NCI-H1092 treated with DMSO at 0.1 percent for 48 hours (cell line): Measurements from ENCODE around the gene TRIM37.
A peak's percentile ranks its signal among the peaks of the same experiment; 100 is the strongest.
"Not testable (repeated sequence)": the region's sequence is repeated elsewhere in the genome, so short reads cannot be mapped to it uniquely, and the experiment has no call there.

Experiments
- DNase-seq: peaks from one replicate; lab custom pipeline; 2025; lab: John Stamatoyannopoulos, UW

The TRIM37 gene

GRCh38 chr17:58993311-58993710, 113.4 kb downstream of the TRIM37 start:
- DNase-seq, result no peak

DNA sequence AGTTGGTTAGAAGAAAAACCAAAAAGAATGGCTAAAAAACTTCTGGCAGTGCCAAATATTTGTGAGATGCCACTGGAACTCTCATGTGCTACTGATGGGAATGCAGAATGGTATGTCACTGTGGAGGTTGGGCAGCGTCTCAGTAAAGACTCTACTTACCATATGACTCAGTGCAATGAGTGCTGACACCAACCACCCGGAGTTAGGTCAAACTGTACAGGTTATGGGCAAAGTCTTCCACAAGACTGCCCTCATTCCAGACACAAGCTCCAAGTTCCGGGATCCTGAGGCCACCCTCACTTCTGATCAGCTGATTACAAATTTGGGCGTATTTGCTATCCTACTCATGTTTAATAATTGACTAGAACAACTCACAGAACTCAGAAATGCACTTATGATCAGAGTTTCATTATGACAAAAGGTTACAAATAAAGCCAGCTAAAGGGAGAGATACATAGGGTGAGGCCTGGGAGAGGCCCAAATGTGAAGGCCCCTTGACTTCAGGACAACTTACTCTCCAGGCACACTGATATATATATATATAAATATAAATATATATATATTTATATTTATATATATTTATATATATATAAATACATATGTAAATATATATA, 114.9 kb downstream of the TRIM37 start:
- no peak for DNase-seq

DNA sequence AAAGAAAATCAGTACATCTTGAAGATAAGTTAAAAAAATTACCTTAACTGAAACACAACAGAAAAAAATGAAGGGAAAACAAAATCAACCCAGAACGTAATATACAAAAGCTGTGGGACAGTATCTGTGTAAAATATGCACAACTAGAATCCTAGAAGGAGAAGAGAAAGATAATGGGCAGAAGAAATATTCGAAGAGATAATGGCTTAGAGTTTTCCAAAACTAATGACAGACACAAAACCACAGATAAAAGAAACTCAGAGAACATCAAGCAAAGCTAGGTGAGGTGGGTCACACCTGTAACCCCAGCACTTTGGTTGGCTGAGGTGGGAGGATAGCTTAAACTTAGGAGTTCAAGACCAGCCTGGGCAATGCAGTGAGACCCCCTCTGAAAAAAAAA, 117.1 kb downstream of the TRIM37 start:
- DNase-seq, result no peak

GRCh38 chr17:58985971-58986370, 120.7 kb downstream of the TRIM37 start:
- no peak for DNase-seq

DNA sequence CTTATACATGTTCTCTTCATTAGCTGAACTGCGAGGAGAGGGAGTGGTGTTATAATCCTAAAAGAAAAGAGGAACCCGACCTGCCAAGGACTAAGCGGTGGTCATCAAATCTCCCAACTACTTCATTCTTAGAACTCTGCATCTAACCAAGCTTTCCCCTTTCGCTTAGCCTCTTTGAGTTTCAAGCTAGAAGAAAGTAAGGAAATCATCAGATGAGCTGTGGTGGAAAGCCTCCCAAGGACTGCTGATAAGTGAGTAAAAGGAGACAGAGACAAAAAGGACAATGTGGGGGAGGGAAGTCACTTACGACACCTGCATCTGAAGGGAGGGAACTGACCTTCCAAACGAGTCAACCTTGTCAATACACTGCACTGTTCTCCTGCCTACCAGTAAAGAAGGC, 121.3 kb downstream of the TRIM37 start:
- no peak for DNase-seq

- no peak for DNase-seq
Observed at GRCh38 chr17:58982626-58983025, 124.1 kb downstream of the TRIM37 start.

DNA sequence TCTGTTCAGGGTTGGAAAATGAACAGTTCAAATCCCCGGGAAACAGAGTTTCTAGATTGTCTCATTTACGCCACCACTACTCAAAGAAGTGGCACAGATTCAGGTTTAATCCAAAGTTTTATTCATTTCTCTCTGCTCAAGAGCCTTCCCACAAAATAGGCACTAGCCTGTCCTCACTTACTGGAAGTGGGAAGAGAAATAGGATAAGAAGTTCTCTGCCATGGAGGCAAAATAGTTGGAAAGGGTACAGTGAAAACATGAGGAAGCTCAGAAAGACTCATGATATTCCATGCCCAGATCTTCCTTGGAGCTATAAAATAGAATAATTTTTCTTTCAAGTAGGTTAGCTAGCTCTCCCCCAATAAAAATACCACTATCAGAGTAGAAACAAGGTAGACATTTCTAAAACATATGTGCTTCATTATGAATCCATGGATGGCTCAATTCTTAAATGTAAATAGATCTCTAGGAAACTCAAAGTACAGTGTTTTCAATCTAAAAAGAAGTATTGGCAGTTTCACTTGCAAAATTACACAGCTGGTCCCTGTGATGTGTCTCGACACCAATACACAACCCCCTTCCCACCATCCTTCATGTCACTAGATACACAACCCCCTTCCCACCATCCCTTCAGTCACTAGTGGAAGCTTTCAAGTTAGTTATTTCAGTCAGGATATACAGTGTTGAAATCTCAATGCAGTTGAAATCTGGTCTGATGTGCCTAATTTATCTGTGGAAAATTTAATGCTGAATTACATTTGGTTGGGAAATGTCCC, 125.8 kb downstream of the TRIM37 start:
- no peak for DNase-seq

- DNase-seq, result no peak
Observed at GRCh38 chr17:58976541-58976940, 130.1 kb downstream of the TRIM37 start.

DNA sequence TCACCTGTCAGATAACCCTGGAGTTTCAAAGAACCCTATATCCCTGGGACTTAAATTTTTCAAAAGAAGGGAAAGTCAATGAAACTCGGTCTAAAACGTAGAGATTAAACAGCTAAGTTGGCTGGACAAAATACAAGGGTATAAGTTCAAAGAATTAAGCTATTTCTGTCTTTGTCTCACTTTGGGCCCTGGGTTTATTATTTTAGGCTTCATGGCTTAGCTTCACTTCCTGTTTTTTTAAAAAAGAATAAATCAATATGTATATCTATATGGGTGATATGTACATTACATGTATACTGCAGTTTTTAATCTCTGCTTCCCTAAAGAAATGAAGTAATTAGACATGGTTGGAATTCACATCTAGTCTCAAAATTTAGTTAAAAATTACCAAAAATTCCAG, 132.3 kb downstream of the TRIM37 start:
- DNase-seq, result no peak

GRCh38 chr17:58970609-58971450, 135.8 kb downstream of the TRIM37 start:
- DNase-seq, result no peak

GRCh38 chr17:58969612-58970011, 137.1 kb downstream of the TRIM37 start:
- no peak for DNase-seq

DNA sequence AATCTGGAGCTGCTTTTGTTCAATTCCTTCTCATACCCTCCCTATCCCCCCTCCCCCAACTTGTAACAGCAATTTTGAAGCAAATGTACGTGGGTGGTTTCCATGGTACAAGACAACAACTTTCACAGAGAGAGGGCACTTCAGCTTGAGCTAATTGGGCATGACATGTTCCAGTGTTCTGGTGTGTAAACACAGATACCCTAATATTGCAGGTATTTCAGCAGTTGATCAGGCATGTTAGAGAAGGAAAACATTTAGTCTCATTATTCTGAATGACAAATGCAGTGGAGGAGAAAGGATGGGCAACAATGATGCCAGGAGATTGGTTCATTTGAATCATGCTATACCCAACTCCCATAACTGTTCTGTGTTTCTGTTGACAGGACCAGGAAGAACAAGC, 137.5 kb downstream of the TRIM37 start:
- peak; percentile 76 for DNase-seq

- DNase-seq, result no peak
Observed at GRCh38 chr17:58968426-58969061, 138.1 kb downstream of the TRIM37 start.

DNA sequence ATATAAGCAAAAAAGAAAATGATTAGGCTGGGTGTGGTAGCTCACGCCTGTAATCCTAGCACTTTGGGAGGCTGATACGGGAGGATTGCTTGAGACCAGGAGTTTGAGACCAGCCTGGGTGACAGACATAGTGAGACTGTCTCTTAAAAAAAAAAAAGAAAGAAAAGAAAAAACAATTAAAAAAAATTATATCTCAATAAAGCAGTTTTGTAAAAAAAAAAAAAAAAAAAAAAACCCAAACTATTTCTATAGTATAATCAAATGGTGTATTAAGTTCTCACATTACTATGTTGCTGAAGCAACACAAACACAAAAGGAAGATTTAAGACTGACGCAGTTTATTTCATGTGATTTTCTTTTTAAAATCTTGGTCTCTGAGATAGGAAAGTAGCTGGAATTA, 140.5 kb downstream of the TRIM37 start:
- DNase-seq, result no peak

DNA sequence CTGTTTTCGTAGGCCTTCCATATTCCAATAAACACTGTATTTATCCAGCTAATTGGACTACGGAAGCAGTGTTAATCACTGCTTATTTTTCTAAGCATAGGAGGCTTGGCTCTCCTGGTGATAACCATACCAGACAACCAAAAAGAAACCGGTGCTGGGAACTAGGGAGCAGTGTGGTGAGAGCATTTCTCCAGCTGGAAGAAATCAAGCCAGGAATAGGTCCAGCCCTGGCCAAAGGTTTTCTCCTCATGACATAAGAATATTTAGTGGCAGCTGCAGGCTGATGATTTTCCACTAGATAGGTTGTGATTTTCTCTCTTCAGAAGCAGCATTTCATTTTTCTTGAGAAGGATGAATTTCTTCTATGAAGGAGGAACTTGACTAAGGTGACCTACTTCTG, 141.5 kb downstream of the TRIM37 start:
- no peak for DNase-seq

DNA sequence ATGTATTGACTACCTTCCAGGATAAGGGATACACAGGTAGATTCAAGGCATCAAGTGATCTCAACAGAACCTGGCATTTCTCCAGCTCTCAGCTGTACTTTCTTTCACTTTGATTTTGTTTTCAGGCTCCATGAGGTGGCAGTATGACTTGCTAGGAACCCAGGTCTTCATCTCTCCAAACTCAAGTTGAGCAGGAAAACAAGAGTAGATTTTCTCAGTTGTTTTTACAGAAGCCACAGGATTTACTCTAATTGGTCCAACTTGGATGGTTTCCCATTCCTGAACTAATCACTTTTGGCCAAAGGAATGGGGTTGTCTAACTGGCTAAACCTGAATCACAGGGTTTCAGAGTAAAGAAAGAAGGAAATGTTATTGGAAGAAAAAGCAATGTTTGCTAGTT, 146.6 kb downstream of the TRIM37 start:
- peak; percentile 13 for DNase-seq

DNA sequence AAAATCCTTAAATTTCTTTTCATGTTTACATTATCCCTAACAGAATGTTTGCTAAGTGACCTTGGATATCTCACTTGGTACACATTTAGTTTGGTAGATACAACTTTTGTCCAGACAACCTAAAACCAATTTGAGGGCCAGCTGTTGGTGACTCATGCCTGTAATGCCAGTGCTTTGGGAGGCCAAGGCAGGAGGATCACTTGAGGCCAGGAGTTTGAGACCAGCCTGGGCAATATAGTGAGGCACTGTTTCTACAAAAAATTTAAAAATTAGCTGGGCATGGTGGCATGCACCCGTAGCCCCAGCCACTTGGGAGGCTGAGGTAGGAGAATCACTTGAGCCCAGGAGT, 149.0 kb downstream of the TRIM37 start:
- not testable (repeated sequence) for DNase-seq

DNA sequence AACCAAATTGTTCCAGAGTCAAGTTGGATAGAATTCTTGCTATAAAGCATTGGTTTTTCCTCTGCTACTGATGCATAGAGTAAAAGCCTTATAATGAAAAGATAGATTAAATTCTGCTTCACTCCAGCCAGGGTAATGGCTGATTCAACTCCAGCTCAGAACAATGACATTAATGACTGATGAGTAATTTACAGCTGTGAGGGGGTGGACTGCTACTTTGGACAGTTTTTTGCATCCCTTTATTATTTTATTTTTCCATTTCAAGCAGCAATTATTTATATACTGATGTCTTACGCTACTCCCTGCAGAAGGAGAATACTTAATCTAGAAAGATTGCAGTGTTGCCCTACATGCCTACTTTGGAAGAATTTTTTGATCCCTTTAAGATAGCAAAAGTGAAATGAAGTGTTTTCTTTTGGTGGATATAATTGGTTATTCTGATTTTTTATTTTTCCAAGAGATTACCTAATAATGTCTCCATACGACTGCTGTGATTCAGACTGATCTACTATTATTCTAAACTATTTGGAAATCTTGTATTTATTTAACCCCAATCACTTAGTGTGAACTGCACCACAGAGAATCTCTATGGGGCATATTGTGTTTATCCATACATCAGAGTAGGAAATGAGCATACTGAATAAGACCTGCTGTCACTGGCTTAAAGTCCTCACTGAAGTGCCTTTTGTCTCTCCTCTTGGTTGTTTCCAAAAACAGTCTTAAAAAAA, 149.5 kb downstream of the TRIM37 start:
- no peak for DNase-seq

DNA sequence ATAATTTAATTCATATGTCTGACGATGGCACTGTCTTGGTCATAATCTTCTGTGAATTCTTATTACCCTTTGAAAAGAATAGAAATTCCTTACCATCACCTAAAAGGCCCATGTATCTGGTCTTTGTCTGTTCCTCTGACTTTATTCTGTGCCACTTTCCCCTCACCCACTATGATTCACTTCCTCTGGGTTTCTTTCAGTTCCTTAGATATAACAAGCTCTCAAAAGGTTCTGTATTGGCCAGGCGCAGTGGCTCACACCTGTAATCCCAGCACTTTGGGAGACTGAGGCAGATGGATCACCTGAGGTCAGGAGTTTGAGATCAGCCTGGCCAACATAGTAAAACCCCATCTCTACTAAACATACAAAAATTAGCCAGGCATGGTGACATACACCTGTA, 152.3 kb downstream of the TRIM37 start:
- DNase-seq, result not testable (repeated sequence)

- no peak for DNase-seq
Observed at GRCh38 chr17:58947824-58948223, 158.9 kb downstream of the TRIM37 start.

- DNase-seq, result no peak
Observed at GRCh38 chr17:58947411-58947810, 159.3 kb downstream of the TRIM37 start.

DNA sequence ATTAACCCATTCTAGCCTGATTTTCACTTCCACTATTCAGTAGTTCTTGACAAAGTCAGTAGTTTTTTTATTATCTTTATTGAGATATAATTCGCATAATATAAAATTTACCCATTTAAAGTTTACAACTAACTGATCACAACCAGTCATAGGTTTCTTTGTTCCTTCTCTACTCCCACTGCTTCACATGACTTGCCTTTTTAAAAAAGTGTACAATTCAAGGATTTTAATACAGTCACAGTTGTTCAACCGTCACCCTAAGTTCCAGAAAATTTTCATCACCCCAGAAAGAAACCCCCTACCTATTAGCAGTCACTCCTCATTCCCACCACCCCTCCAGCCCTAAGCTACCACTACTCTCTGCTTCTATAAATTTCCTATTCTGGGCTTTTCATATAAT, 162.5 kb downstream of the TRIM37 start:
- DNase-seq, result no peak
